ENCODE measurements around the gene LTBP1. TPM values are rescaled to one million over a fixed set of nuclear protein-coding genes. Genes with fewer than 3 reads are reported as not detected.

Gene LTBP1
- polyA plus RNA-seq, 3 donors from 2014 or later = 0.58 to 2.0 TPM; not detected in 1

- Mint-ChIP-seq H3K36me3 (no peaks in the 10 kb centered on the region), H3K27ac (peak overlapping the region in 1 of 6 donors; percentile 17), H3K4me1 (peaks cover 3 to 21% of the 10 kb centered on the region in 2 donors), H3K4me3 (peak overlapping the region in 1 of 5 donors; percentile 62), H3K9me3 (peaks cover 0 to 1% (median 0%) of the 10 kb centered on the region in 6 donors), H3K27me3 (ENCODE audit: low read depth in 3 of 3) (peaks cover 0 to 4% (median 1%) of the 10 kb centered on the region in 3 donors)
- no peak for DNase-seq
These were observed 375.9 kb downstream of the LTBP1 start for GRCh38 chr2:33322612-33323011.

GRCh38 chr2:33323957-33324356 is 377.2 kb downstream of the LTBP1 start:
- DNase-seq = no peak
- Mint-ChIP-seq H3K9me3 (peaks cover 0 to 1% (median 0%) of the 10 kb centered on the region in 6 donors), H3K36me3 (no peaks in the 10 kb centered on the region), H3K27ac (no peak overlapping the region), H3K4me1 (peaks cover 3 to 21% of the 10 kb centered on the region in 2 donors), H3K27me3 (ENCODE audit: low read depth in 3 of 3) (peaks cover 0 to 4% (median 3%) of the 10 kb centered on the region in 3 donors), H3K4me3 (no peak overlapping the region)

DNA sequence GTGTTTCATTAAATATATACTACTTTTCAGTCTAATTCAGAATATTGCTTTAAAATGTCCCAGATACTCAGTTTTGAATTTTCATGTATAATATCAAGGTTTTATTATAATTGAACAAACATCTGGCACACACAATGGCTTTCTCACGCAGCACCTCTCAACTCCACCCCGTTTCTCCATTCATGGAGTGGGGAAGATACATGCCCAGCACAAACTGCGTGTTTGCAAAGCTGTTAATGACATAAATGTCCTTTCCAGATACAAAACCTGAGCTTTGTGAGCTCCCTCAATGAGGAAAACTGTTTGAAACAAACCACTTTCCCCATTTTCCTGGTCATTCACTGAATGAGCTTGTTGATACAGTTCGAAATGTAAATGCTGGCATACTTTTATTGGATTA is 379.3 kb downstream of the LTBP1 start:
- Mint-ChIP-seq H3K27ac (no peak overlapping the region), H3K27me3 (ENCODE audit: low read depth in 3 of 3) (peaks cover 0 to 2% (median 1%) of the 10 kb centered on the region in 3 donors), H3K4me3 (no peak overlapping the region), H3K36me3 (no peaks in the 10 kb centered on the region), H3K4me1 (peaks cover 3 to 18% of the 10 kb centered on the region in 2 donors), H3K9me3 (no peaks in the 10 kb centered on the region)
- no peak for DNase-seq

- Mint-ChIP-seq H3K27me3 (ENCODE audit: low read depth in 3 of 3) (peaks cover 0 to 3% (median 3%) of the 10 kb centered on the region in 3 donors), H3K4me3 (no peak overlapping the region), H3K4me1 (no peaks in the 10 kb centered on the region), H3K27ac (no peak overlapping the region), H3K36me3 (no peaks in the 10 kb centered on the region), H3K9me3 (no peaks in the 10 kb centered on the region)
- DNase-seq = no peak
These were observed 386.7 kb downstream of the LTBP1 start for GRCh38 chr2:33333433-33333832.

GRCh38 chr2:33334083-33334482 is 387.3 kb downstream of the LTBP1 start:
- H3K9me3 Mint-ChIP-seq = no peaks in the 10 kb centered on the region
- H3K27ac Mint-ChIP-seq = no peak overlapping the region
- DNase-seq = no peak

DNA sequence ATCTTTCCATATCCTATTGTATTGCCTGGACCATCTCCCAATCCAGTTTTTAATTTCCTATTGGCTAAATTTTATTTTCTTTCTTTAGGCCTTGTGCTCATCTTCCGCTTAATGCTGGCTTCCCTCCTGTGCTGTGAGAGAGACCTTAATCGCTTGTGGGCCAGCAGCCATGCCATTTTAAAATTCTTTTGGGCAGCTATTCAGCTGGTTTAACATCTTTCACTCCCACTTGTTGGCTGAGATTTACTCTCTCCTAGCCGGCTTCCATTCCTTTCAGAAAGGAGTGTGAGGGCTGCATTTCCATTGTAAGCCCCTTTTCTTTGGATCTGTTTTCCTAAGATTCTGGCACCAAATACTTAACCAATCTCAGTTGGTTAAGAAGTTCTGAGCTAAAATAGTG is 388.8 kb downstream of the LTBP1 start:
- H3K36me3 Mint-ChIP-seq = peaks cover 0 to 3% (median 0%) of the 10 kb centered on the region in 3 donors
- no peak overlapping the region for H3K27ac Mint-ChIP-seq
- DNase-seq = no peak
- H3K4me1 Mint-ChIP-seq = no peaks in the 10 kb centered on the region
- H3K4me3 Mint-ChIP-seq = no peak overlapping the region
- H3K27me3 Mint-ChIP-seq (ENCODE audit: low read depth in 3 of 3) = peaks cover 0 to 3% (median 3%) of the 10 kb centered on the region in 3 donors
- H3K9me3 Mint-ChIP-seq = no peaks in the 10 kb centered on the region

More at GRCh38 chr2:33334083-33334482, 387.3 kb downstream of the LTBP1 start:
- Mint-ChIP-seq H3K4me1 (no peaks in the 10 kb centered on the region), H3K27me3 (ENCODE audit: low read depth in 3 of 3) (peaks cover 0 to 3% (median 3%) of the 10 kb centered on the region in 3 donors), H3K4me3 (no peak overlapping the region), H3K36me3 (peaks cover 0 to 3% (median 0%) of the 10 kb centered on the region in 3 donors)

DNA sequence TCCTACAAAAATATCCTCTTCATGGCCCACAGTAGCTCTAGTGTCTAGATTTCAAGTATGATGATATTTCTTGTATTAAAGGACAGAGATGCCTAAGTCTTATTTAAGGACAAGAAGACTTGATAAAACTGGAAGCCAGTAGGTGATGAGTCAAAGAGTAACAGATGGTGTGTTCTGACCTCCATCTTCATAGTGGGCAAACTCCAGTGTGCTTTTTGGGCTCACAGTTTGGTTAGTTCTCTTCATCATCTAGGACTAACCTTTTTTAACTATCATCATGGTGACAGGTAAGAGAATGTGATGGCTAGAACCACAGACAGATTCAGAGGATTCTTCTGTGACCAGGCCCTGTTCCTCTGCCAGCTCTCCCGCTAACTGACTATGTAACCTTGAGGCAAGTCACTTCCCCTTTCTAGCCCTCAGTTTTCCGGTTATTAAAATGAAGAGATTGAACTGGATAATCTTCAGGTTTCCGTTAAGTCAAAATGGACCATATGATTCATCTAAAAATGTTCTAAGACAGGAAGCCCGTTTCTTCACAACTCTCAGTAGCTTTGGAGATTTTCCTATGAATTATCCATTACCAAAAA is 389.4 kb downstream of the LTBP1 start:
- Mint-ChIP-seq H3K4me3 (no peak overlapping the region), H3K27ac (no peak overlapping the region)

DNA sequence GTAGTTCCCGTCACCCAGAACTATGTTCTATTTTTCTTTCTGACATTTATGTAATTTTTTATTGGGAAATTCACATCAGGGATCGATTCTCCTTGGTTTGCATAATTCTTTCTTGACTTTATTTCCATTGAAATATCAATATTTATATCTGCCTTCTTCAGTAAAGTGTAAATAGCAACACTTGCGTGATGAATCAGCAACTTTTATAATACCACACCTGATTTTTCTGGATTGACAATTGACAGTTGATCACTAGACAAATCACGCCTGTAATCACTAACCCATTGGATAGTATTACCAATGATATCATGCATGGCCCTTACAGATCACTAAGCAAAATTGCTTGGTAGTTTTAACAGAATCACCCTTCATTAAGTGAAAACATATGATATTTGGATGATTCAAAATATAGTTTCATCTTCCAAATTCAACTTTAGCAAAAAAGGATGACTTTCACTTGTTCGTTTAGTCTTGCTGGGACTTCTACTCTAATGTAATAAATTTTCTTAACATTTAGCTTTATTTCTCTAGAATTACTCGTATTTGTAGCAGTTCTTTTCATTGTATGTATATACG is 390.7 kb downstream of the LTBP1 start:
- DNase-seq = no peak
- H3K4me3 Mint-ChIP-seq = no peak overlapping the region
- H3K4me1 Mint-ChIP-seq = no peaks in the 10 kb centered on the region
- H3K9me3 Mint-ChIP-seq = no peaks in the 10 kb centered on the region
- no peak overlapping the region for H3K27ac Mint-ChIP-seq
- H3K27me3 Mint-ChIP-seq (ENCODE audit: low read depth in 3 of 3) = peaks cover 3 to 5% (median 3%) of the 10 kb centered on the region in 3 donors
- peaks cover 0 to 3% (median 0%) of the 10 kb centered on the region in 3 donors for H3K36me3 Mint-ChIP-seq

More for the DNA sequence above, 389.4 kb downstream of the LTBP1 start:
- Mint-ChIP-seq H3K36me3 (peaks cover 0 to 3% (median 0%) of the 10 kb centered on the region in 3 donors), H3K27me3 (ENCODE audit: low read depth in 3 of 3) (peaks cover 3% of the 10 kb centered on the region in 3 donors), H3K9me3 (no peaks in the 10 kb centered on the region), H3K4me1 (no peaks in the 10 kb centered on the region)
- no peak for DNase-seq

- Mint-ChIP-seq H3K27me3 (ENCODE audit: low read depth in 3 of 3) (peaks cover 3 to 5% (median 5%) of the 10 kb centered on the region in 3 donors), H3K27ac (no peak overlapping the region), H3K36me3 (peaks cover 0 to 3% (median 0%) of the 10 kb centered on the region in 3 donors), H3K4me1 (no peaks in the 10 kb centered on the region), H3K4me3 (no peak overlapping the region), H3K9me3 (no peaks in the 10 kb centered on the region)
- DNase-seq = no peak
These were observed 391.2 kb downstream of the LTBP1 start for GRCh38 chr2:33337981-33338380.

DNA sequence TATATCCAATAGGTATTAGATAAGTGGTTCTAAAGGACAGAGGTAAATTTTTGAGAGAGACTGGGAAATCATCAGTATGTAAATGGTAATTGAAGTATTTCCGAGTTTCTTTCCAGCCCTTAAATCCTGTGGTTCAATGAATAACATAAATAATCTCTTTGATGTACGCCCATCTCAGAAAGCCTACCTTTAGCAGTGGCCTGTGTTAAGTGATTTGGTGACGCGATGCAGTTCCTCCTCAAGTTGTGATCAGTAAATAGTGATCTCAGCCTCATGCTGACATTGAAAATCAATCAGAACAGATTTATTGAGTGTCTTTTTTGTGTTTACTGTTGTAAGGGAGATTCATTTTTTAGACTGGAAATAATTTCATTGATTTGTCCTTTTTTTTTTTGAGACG is 392.5 kb downstream of the LTBP1 start:
- DNase-seq = no peak
- Mint-ChIP-seq H3K27me3 (ENCODE audit: low read depth in 3 of 3) (peaks cover under 1 to 5% (median 2%) of the 10 kb centered on the region in 3 donors), H3K36me3 (peaks cover 0 to 3% (median 0%) of the 10 kb centered on the region in 3 donors), H3K27ac (no peak overlapping the region), H3K4me3 (no peak overlapping the region), H3K9me3 (no peaks in the 10 kb centered on the region), H3K4me1 (peaks cover 0 to 2% of the 10 kb centered on the region in 2 donors)

DNA sequence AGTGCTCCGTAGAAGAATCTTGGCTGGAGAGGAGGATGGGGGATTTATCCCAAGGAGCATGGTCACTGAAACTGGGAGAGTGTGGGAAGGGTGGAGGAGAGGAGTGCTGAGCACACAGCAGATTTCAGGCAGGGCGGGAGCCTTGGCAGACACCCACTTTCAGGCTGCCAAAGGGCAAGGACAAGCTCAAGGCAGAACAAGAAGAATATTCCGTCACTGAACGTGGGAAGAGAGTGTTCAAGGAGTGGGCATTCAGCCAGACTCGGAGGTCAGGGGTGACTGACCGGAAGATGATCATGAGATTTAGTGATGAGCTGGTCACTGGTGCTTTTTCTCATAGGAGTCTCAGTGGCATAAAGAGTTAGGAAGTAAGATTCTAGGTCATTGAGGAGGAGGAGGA is 393.5 kb downstream of the LTBP1 start:
- peaks cover 0 to 5% (median 2%) of the 10 kb centered on the region in 3 donors for H3K27me3 Mint-ChIP-seq (ENCODE audit: low read depth in 3 of 3)
- no peak overlapping the region for H3K27ac Mint-ChIP-seq
- H3K9me3 Mint-ChIP-seq = no peaks in the 10 kb centered on the region
- peaks cover 0 to 3% (median 0%) of the 10 kb centered on the region in 3 donors for H3K36me3 Mint-ChIP-seq
- DNase-seq = no peak
- H3K4me3 Mint-ChIP-seq = no peak overlapping the region
- H3K4me1 Mint-ChIP-seq = peaks cover 0 to 5% of the 10 kb centered on the region in 2 donors

DNA sequence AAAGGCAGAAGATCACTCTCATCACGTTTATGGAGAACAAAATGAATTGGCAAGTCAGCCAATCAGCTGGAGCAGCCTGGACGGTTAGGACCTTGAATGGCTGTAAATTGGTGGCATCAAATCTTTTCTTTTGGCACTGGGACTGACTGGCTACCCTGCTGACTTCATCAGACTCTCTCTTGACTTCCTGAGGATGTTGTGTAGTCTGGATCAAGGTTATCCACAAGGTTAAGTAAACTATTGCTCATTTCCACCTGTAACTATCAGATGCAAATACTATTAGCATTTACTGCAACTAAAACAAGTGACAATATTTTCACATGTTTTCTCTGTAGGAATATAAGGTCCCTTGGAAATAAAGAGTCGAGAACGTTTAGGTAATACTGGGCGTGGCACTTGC is 395.4 kb downstream of the LTBP1 start:
- peaks cover 0 to 3% (median 0%) of the 10 kb centered on the region in 3 donors for H3K36me3 Mint-ChIP-seq
- H3K4me3 Mint-ChIP-seq = no peak overlapping the region
- no peaks in the 10 kb centered on the region for H3K9me3 Mint-ChIP-seq
- no peak overlapping the region for H3K27ac Mint-ChIP-seq
- no peak for DNase-seq
- H3K4me1 Mint-ChIP-seq = peaks cover 0 to 5% of the 10 kb centered on the region in 2 donors
- H3K27me3 Mint-ChIP-seq (ENCODE audit: low read depth in 3 of 3) = peaks cover 0 to 5% (median 2%) of the 10 kb centered on the region in 3 donors

DNA sequence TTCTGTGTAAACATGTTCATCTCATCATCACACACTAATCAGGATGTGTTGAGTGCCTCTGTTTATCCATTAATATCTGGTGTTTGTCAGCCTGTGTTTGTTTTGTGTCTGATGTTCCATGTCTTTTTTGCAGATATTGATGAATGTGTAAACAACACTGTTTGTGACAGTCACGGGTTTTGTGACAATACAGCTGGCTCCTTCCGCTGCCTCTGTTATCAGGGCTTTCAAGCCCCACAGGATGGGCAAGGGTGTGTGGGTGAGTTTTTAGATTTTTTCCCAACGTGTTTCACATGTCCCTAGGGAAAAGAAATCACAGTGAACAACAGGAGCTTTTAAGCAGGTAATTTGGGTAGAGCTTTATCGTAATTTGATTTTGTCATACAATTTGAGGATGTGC is 396.0 kb downstream of the LTBP1 start:
- Mint-ChIP-seq H3K27me3 (ENCODE audit: low read depth in 3 of 3) (peaks cover 0 to 5% (median 2%) of the 10 kb centered on the region in 3 donors), H3K9me3 (no peaks in the 10 kb centered on the region), H3K36me3 (peaks cover 0 to 3% (median 0%) of the 10 kb centered on the region in 3 donors), H3K4me3 (no peak overlapping the region), H3K27ac (no peak overlapping the region), H3K4me1 (peaks cover 0 to 5% of the 10 kb centered on the region in 2 donors)
- DNase-seq = no peak

DNA sequence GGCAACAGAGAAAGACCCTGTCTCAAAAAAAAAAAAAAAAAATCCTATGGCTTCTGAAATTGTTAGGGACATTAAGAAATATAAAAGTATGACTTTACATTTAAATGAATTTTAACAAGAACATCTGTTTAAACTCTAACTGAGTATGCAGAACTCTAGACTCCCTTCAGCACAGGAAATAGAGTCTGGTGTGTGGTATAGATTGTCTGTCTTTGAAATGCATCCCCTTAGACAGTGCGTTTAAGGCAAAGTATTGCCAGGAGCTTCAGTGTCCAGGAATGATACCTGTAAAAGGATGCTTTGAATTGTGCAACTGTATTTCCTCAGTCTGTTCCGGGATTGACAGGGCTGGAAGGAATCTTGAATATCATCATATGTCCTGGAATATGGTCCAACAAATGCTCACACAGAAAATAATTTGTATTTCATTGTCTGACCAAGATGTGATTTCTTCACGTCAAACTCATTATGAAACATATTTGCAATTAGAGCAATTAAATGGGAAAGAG is 396.7 kb downstream of the LTBP1 start:
- Mint-ChIP-seq H3K27ac (no peak overlapping the region), H3K4me1 (peaks cover 0 to 5% of the 10 kb centered on the region in 2 donors), H3K9me3 (no peaks in the 10 kb centered on the region), H3K27me3 (ENCODE audit: low read depth in 3 of 3) (peaks cover 0 to 5% (median 2%) of the 10 kb centered on the region in 3 donors), H3K36me3 (peaks cover 0 to 3% (median 0%) of the 10 kb centered on the region in 3 donors), H3K4me3 (no peak overlapping the region)
- DNase-seq = no peak

Data from immature natural killer cell (primary cell).